Measurements from ENCODE around the gene PCSK7. TPM values are rescaled to one million over a fixed set of nuclear protein-coding genes. Genes with fewer than 3 reads are reported as not detected.

The PCSK7 gene
- total RNA-seq, 2 donors from 2014 or later, result 140 to 206 TPM

DNA sequence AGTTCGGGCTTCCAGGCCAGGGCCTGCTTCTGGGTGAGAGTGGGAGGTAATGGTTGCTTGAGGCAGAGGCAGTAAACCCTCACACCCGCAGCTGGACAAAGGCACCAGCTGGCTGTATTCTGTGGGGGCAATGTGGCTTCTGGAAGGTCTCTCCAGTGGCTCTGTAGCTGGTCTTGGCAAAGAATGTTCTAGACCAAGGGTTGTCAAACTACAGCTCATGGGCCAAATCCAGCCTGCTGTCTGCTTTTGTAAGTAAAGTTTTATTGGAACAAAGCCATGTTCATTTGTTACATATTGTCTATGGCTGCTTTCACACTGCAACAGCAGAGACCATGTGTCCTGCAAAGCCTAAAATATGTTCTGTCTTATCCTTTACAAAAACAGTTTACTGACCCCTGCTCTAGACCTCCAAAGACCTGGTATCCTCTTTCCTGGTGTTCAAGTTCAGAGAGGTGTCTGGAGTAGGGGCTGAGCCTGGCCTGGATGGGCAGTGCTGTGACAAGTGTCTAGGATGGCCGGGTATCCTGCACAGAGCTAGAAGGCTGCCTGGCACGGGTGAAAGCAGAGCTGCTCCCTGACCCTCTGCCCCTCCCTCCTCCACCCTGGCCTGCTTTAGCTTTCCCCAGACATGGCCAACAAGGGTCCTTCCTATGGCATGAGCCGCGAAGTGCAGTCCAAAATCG, 29.3 kb downstream of the PCSK7 start:
- no peaks in the 10 kb centered on the region for H3K27me3 Mint-ChIP-seq
- no peak for ATAC-seq

GRCh38 chr11:117201658-117202305, 30.1 kb downstream of the PCSK7 start:
- no peaks in the 10 kb centered on the region for H3K9me3 Mint-ChIP-seq
- H3K27me3 Mint-ChIP-seq, result no peaks in the 10 kb centered on the region
- no peak overlapping the region for H3K27ac Mint-ChIP-seq
- peaks cover 0 to 3% of the 10 kb centered on the region in 2 donors for H3K4me1 Mint-ChIP-seq (ENCODE audit: low read depth in 2 of 2)
- ATAC-seq (no peak), DNase-seq (ENCODE audit: low spot score) (peak; percentile 49)
- peaks cover 6% of the 10 kb centered on the region for H3K36me3 Mint-ChIP-seq
- H3K4me3 Mint-ChIP-seq, result no peak overlapping the region

More for the DNA sequence above, 29.3 kb downstream of the PCSK7 start:
- Mint-ChIP-seq H3K4me1 (ENCODE audit: low read depth in 2 of 2) (peaks cover 0 to 3% of the 10 kb centered on the region in 2 donors), H3K9me3 (no peaks in the 10 kb centered on the region), H3K36me3 (peaks cover 6% of the 10 kb centered on the region), H3K27ac (no peak overlapping the region), H3K4me3 (no peak overlapping the region)
- DNase-seq (ENCODE audit: low spot score), result peak; percentile 40

DNA sequence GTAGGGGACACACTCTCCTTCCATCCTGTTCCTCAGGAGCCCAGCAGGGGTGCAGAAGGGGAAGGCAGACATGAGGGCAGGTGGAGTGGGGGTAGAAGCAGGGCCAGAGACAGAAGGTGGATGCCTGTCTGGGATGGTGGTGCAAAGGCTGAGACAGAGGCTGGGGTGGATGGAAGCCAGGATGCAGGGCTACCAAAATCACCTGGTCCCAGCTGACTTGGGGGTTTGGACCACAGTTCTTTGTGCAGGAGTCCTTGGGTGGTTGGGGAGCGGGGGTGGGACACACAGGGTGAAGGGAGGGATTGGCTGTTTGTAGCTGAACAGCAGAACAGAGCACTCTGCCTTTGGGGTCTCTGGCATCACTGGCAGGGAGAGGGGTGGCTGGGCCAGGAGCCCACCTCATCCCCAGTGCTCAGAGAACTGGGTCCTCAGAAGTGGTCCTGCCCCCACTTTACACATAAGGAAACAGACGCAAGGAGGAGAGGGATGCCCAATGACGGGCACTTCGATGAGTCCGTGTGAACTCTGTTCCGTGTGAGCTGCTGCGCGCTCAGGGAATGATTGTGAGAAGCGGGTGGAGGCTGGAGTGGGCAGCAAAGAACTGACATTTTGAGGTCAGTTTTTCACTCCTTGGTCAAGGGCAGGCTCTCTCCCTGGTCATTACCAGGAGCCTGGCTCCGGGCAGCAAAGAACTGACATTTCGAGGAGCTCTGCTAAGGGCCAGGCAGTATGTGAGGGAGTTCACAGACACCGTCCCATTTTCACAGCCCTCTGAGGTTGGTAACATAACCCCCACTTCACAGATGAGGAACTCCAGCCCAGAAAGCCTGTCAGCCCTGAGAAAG, 30.8 kb downstream of the PCSK7 start:
- no peak overlapping the region for H3K27ac Mint-ChIP-seq
- H3K9me3 Mint-ChIP-seq, result no peaks in the 10 kb centered on the region
- peaks cover 6% of the 10 kb centered on the region for H3K36me3 Mint-ChIP-seq
- no peaks in the 10 kb centered on the region for H3K27me3 Mint-ChIP-seq
- peaks cover 0 to 3% of the 10 kb centered on the region in 2 donors for H3K4me1 Mint-ChIP-seq (ENCODE audit: low read depth in 2 of 2)
- no peak for ATAC-seq
- H3K4me3 Mint-ChIP-seq, result no peak overlapping the region
- DNase-seq (ENCODE audit: low spot score), result peak; percentile 18

GRCh38 chr11:117199916-117200812, 31.7 kb downstream of the PCSK7 start:
- H3K9me3 Mint-ChIP-seq, result no peaks in the 10 kb centered on the region
- ATAC-seq, result no peak
- no peaks in the 10 kb centered on the region for H3K27me3 Mint-ChIP-seq
- no peak overlapping the region for H3K27ac Mint-ChIP-seq
- no peak overlapping the region for H3K4me3 Mint-ChIP-seq
- DNase-seq (ENCODE audit: low spot score), result peak; percentile 52
- peaks cover 0 to 5% of the 10 kb centered on the region in 2 donors for H3K4me1 Mint-ChIP-seq (ENCODE audit: low read depth in 2 of 2)
- peaks cover 6% of the 10 kb centered on the region for H3K36me3 Mint-ChIP-seq

DNA sequence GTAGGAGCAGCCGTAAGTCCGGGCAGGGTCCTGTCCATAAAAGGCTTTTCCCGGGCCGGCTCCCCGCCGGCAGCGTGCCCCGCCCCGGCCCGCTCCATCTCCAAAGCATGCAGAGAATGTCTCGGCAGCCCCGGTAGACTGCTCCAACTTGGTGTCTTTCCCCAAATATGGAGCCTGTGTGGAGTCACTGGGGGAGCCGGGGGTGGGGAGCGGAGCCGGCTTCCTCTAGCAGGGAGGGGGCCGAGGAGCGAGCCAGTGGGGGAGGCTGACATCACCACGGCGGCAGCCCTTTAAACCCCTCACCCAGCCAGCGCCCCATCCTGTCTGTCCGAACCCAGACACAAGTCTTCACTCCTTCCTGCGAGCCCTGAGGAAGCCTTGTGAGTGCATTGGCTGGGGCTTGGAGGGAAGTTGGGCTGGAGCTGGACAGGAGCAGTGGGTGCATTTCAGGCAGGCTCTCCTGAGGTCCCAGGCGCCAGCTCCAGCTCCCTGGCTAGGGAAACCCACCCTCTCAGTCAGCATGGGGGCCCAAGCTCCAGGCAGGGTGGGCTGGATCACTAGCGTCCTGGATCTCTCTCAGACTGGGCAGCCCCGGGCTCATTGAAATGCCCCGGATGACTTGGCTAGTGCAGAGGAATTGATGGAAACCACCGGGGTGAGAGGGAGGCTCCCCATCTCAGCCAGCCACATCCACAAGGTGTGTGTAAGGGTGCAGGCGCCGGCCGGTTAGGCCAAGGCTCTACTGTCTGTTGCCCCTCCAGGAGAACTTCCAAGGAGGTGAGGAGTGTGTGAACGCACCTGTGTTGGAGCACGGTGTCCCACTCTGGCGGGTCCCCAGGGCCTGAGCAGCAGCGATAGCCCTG, 32.6 kb downstream of the PCSK7 start, which contains the start of gene TAGLN:
Gene TAGLN, plus strand, starts transcription at position 318 of the 863 bp plus-strand sequence. CDS start 3,644 bp downstream, outside the sequence.
- peaks cover 0 to 4% of the 10 kb centered on the region in 2 donors for H3K4me1 Mint-ChIP-seq (ENCODE audit: low read depth in 2 of 2)
- no peaks in the 10 kb centered on the region for H3K9me3 Mint-ChIP-seq
- no peaks in the 10 kb centered on the region for H3K36me3 Mint-ChIP-seq
- peak; percentile 53 for DNase-seq (ENCODE audit: low spot score)
- H3K4me3 Mint-ChIP-seq, result no peak within 1 kb of the TSS
- no peaks in the 10 kb centered on the region for H3K27me3 Mint-ChIP-seq
- ATAC-seq, result no peak
- no peak within 1 kb of the TSS for H3K27ac Mint-ChIP-seq

- no peaks in the 10 kb centered on the region for H3K27me3 Mint-ChIP-seq
- H3K4me3 Mint-ChIP-seq, result no peak overlapping the region
- ATAC-seq (no peak), DNase-seq (ENCODE audit: low spot score) (no peak)
- no peaks in the 10 kb centered on the region for H3K36me3 Mint-ChIP-seq
- peaks cover 0 to 4% of the 10 kb centered on the region in 2 donors for H3K4me1 Mint-ChIP-seq (ENCODE audit: low read depth in 2 of 2)
- H3K27ac Mint-ChIP-seq, result no peak overlapping the region
- no peaks in the 10 kb centered on the region for H3K9me3 Mint-ChIP-seq
These were observed 33.3 kb downstream of the PCSK7 start for GRCh38 chr11:117198613-117199012.

GRCh38 chr11:117197516-117198456, 34.1 kb downstream of the PCSK7 start:
- Mint-ChIP-seq H3K27ac (no peak overlapping the region), H3K9me3 (no peaks in the 10 kb centered on the region), H3K4me3 (no peak overlapping the region), H3K36me3 (no peaks in the 10 kb centered on the region), H3K4me1 (ENCODE audit: low read depth in 2 of 2) (peaks cover 0 to 4% of the 10 kb centered on the region in 2 donors), H3K27me3 (no peaks in the 10 kb centered on the region)
- ATAC-seq, result no peak
- no peak for DNase-seq (ENCODE audit: low spot score)

GRCh38 chr11:117197006-117197405, 34.9 kb downstream of the PCSK7 start:
- no peaks in the 10 kb centered on the region for H3K36me3 Mint-ChIP-seq
- no peaks in the 10 kb centered on the region for H3K27me3 Mint-ChIP-seq
- ATAC-seq (no peak), DNase-seq (ENCODE audit: low spot score) (no peak)
- no peak overlapping the region for H3K4me3 Mint-ChIP-seq
- peaks cover 0 to 4% of the 10 kb centered on the region in 2 donors for H3K4me1 Mint-ChIP-seq (ENCODE audit: low read depth in 2 of 2)
- H3K27ac Mint-ChIP-seq, result no peak overlapping the region
- no peaks in the 10 kb centered on the region for H3K9me3 Mint-ChIP-seq

DNA sequence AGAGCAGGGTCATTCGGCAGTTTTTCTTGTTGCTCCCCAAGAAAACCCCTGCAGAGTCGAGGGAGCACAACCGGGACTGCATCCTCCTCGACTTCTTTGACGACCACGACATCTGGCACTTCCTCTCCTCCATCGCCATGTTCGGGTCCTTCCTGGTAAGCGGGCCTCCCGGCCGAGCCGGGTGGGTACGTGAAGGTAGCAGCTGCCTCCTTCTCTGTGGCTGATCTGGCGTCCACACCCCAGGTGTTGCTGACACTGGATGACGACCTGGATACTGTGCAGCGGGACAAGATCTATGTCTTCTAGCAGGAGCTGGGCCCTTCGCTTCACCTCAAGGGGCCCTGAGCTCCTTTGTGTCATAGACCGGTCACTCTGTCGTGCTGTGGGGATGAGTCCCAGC, 36.1 kb downstream of the PCSK7 start:
- Mint-ChIP-seq H3K36me3 (no peaks in the 10 kb centered on the region), H3K27ac (no peak overlapping the region), H3K9me3 (no peaks in the 10 kb centered on the region), H3K27me3 (no peaks in the 10 kb centered on the region), H3K4me1 (ENCODE audit: low read depth in 2 of 2) (peaks cover 0 to 4% of the 10 kb centered on the region in 2 donors), H3K4me3 (no peak overlapping the region)
- DNase-seq (ENCODE audit: low spot score) (peak; percentile 56), ATAC-seq (peak in 1 of 2 donors; percentile 18)

GRCh38 chr11:117195258-117195657, 36.6 kb downstream of the PCSK7 start:
- no peak for DNase-seq (ENCODE audit: low spot score)
- H3K9me3 Mint-ChIP-seq, result no peaks in the 10 kb centered on the region
- no peak for ATAC-seq
- peaks cover 0 to 4% of the 10 kb centered on the region in 2 donors for H3K4me1 Mint-ChIP-seq (ENCODE audit: low read depth in 2 of 2)
- no peak overlapping the region for H3K27ac Mint-ChIP-seq
- no peaks in the 10 kb centered on the region for H3K36me3 Mint-ChIP-seq
- H3K27me3 Mint-ChIP-seq, result no peaks in the 10 kb centered on the region
- H3K4me3 Mint-ChIP-seq, result no peak overlapping the region

GRCh38 chr11:117194267-117194666, 37.6 kb downstream of the PCSK7 start:
- no peak overlapping the region for H3K27ac Mint-ChIP-seq
- no peak for DNase-seq (ENCODE audit: low spot score)

More at GRCh38 chr11:117194267-117194666, 37.6 kb downstream of the PCSK7 start:
- no peak for ATAC-seq
- Mint-ChIP-seq H3K4me1 (ENCODE audit: low read depth in 2 of 2) (peaks cover 0 to 4% of the 10 kb centered on the region in 2 donors), H3K27me3 (no peaks in the 10 kb centered on the region), H3K9me3 (no peaks in the 10 kb centered on the region), H3K36me3 (no peaks in the 10 kb centered on the region), H3K4me3 (no peak overlapping the region)

Measured in natural killer cell treated with Interleukin-12 subunit alpha and Interleukin-12 subunit beta and Interleukin-15 and Interleukin-18, amount 100 ng/mL, for 72 hours (primary cell).